Adrenal gland (tissue), 5 donors: Measurements from ENCODE around the gene EMID1.

ENCODE experiments used
- CTCF ChIP-seq, 6 experiments: fragments of 450-650 bp in 4 of 6; fragments of 200-600 bp in 2 of 6; sonication (generic) in 1 of 6; IDR thresholded peaks; 1 replicate in 5 of 6; 2 replicates in 1 of 6; pipeline versions ENCODE4 v1.5.1 to v1.8.0; 2016 to 2021; ENCODE audit warnings: antibody characterized with exemption in 6 of 6, mild to moderate bottlenecking in 2 of 6, moderate library complexity in 1 of 6
- POLR2A ChIP-seq, 2 donors: fragments of 450-650 bp; IDR thresholded peaks; one replicate each; pipeline ENCODE4 v1.6.1; 2017; ENCODE audit warnings: antibody characterized with exemption in 2 of 2, mild to moderate bottlenecking in 2 of 2, moderate library complexity in 1 of 2
- donor health status: DM: no; HTN: no; CAD: no.

DNA sequence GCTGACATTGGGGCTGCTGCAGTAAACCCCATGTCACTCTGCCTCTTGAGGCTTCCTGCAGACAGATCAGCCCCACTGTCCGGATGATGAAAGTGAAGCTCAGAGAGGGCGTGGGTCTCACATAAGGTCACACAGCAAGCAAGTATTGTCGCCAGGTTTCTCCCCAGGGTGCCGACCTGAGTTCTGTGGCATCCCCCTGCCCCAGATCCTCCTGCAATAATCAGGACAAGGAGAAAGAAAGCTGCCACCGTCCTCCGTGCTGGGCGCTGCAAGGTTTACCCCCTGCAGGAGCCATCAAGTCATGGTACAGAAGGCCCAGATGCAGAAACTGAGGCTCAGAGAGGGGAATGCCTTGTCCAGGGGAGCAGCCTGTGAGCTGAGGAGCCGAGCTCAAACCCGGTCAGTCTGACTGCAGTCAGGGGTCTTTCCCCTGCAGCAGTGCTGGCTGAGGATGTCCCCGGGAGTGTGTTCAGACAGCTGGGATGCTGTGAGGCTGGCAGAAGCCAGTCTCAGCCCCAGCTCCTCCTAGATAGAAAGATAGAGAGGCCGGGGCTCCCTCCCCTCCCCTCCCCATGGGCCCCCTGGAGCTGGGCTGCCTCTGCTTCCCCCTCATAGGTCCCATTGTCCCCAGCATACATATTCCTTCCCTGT is 13.2 kb downstream of the EMID1 start:
- TF ChIP-seq CTCF (IDR thresholded peaks at IDR 0.05) (no peak), POLR2A (IDR thresholded peaks at IDR 0.05) (no peak)
